HG02938 (cell line): ENCODE measurements around the gene ZSCAN31.
A peak's percentile ranks its signal among the peaks of the same experiment; 100 is the strongest.
"Not testable (repeated sequence)": the region's sequence is repeated elsewhere in the genome, so short reads cannot be mapped to it uniquely, and the experiment has no call there.

Source experiments
- ATAC-seq: cut with Tn5 transposase; IDR thresholded peaks from one replicate; pipeline ENCODE4 v1.9.1; 2021; ENCODE audit warnings: mild to moderate bottlenecking, moderate library complexity; ENCODE audit not compliant: unreplicated experiment

Gene ZSCAN31

GRCh38 chr6:28335564-28336283 is at the start of gene ZSCAN31:
ZSCAN31 (minus strand) TSS chr6:28336148; CDS start chr6:28329683, 6,465 bp downstream.
- peak; percentile 81 for ATAC-seq

GRCh38 chr6:28384143-28384533 is 48.2 kb upstream of the ZSCAN31 start:
- no peak for ATAC-seq

GRCh38 chr6:28383235-28384142 is 47.5 kb upstream of the ZSCAN31 start:
- peak; percentile 90 for ATAC-seq

GRCh38 chr6:28380381-28380780 is 44.4 kb upstream of the ZSCAN31 start:
- ATAC-seq = no peak

- ATAC-seq = no peak
Measured at GRCh38 chr6:28378644-28379043, 42.7 kb upstream of the ZSCAN31 start.

- ATAC-seq = no peak
Measured at GRCh38 chr6:28377879-28378278, 41.9 kb upstream of the ZSCAN31 start.

- ATAC-seq = no peak
Measured at GRCh38 chr6:28373925-28374324, 38.0 kb upstream of the ZSCAN31 start.

GRCh38 chr6:28371706-28372451 is 35.9 kb upstream of the ZSCAN31 start:
- no peak for ATAC-seq

GRCh38 chr6:28371280-28371679 is 35.3 kb upstream of the ZSCAN31 start:
- ATAC-seq = no peak

- ATAC-seq = no peak
Measured at GRCh38 chr6:28370440-28370839, 34.5 kb upstream of the ZSCAN31 start.

GRCh38 chr6:28369463-28369862 is 33.5 kb upstream of the ZSCAN31 start:
- ATAC-seq = no peak

GRCh38 chr6:28368522-28368921 is 32.6 kb upstream of the ZSCAN31 start:
- ATAC-seq = no peak

GRCh38 chr6:28365590-28365989 is 29.6 kb upstream of the ZSCAN31 start:
- not testable (repeated sequence) for ATAC-seq

GRCh38 chr6:28360961-28361360 is 25.0 kb upstream of the ZSCAN31 start:
- ATAC-seq = no peak

GRCh38 chr6:28359562-28359961 is 23.6 kb upstream of the ZSCAN31 start:
- not testable (repeated sequence) for ATAC-seq

GRCh38 chr6:28357036-28357435 is 21.1 kb upstream of the ZSCAN31 start:
- no peak for ATAC-seq

- ATAC-seq = no peak
Measured at GRCh38 chr6:28356666-28357020, 20.7 kb upstream of the ZSCAN31 start.

GRCh38 chr6:28355743-28356665 is 20.1 kb upstream of the ZSCAN31 start:
- peak; percentile 55 for ATAC-seq

GRCh38 chr6:28354688-28355554 is 19.0 kb upstream of the ZSCAN31 start:
- ATAC-seq = no peak
